HFFc6 (cell line): Measurements from ENCODE around the gene NCKAP5L. TPM values are rescaled to one million over a fixed set of nuclear protein-coding genes. Genes with fewer than 3 reads are reported as not detected.
"Not testable (repeated sequence)": the region's sequence is repeated elsewhere in the genome, so short reads cannot be mapped to it uniquely, and the experiment has no call there.

Experiments
- DNase-seq: peaks from one replicate; pipeline ENCODE4 v3.0.0-alpha.2; 2018
- H3K27ac Mint-ChIP-seq: 2 replicates; pipeline ENCODE4 v1.8.0; 2020; ENCODE audit warnings: mild to moderate bottlenecking, mixed read lengths
- H3K27me3 Mint-ChIP-seq: 2 replicates; pipeline ENCODE4 v1.8.0; 2021; ENCODE audit warnings: mild to moderate bottlenecking, moderate library complexity, mixed read lengths; ENCODE audit not compliant: insufficient read depth
- H3K36me3 Mint-ChIP-seq: 2 replicates; pipeline ENCODE4 v1.8.0; 2021; ENCODE audit warnings: low read depth, mixed read lengths
- H3K4me1 Mint-ChIP-seq: 2 replicates; pipeline ENCODE4 v1.8.0; 2020; ENCODE audit warnings: low read depth, mixed read lengths
- H3K4me3 Mint-ChIP-seq: 2 replicates; pipeline ENCODE4 v1.8.0; 2020; ENCODE audit warnings: mild to moderate bottlenecking, moderate library complexity, mixed read lengths
- H3K9me3 Mint-ChIP-seq: 2 replicates; pipeline ENCODE4 v1.8.0; 2020; ENCODE audit warnings: mild to moderate bottlenecking, mixed read lengths
- total RNA-seq, 6 experiments: library from RNA; stranded (reverse); fragmentation: NEBNext Ultra II Directional; extraction: Animal tissue kit (Norgen Biotek cat#: 25700); gene quantifications; 2 replicates in 1 of 6; 3 replicates in 5 of 6; pipeline ENCODE4 v1.2.3, GENCODE V29; 2021
- TF ChIP-seq, protein P1 (sequence below): fragments of 200-600 bp; sonication (generic); IDR thresholded peaks from 2 replicates; pipeline ENCODE4 v1.5.0; 2021; ENCODE audit warnings: antibody characterized with exemption, mild to moderate bottlenecking

NCKAP5L gene
- total RNA-seq, 6 experiments from 2014 or later = 24.4 to 37.5 (median 25.0) TPM

DNA sequence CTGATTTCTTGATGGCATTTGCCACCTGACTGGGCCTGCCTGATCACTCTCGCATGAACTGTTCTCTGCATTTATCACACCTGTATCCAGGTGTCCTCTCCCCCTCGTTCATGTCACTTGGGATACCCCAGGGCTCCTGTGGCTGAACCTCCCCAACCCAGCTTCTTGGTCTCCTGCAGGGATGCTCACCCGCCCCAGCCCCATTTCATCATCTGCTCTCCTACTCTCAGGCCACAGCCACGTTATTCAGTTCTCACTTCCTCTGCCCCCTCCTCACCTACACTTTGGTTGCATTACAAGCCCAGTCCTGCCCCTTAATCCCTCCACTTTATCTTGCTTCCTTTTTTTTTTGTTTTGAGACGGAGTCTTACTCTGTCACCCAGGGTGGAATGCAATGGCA is 51.4 kb downstream of the NCKAP5L start:
- H3K4me3 Mint-ChIP-seq = no peak overlapping the region
- H3K36me3 Mint-ChIP-seq = no peaks in the 10 kb centered on the region
- H3K27me3 Mint-ChIP-seq = peaks cover 10% of the 10 kb centered on the region
- TF ChIP-seq, protein P1, sequence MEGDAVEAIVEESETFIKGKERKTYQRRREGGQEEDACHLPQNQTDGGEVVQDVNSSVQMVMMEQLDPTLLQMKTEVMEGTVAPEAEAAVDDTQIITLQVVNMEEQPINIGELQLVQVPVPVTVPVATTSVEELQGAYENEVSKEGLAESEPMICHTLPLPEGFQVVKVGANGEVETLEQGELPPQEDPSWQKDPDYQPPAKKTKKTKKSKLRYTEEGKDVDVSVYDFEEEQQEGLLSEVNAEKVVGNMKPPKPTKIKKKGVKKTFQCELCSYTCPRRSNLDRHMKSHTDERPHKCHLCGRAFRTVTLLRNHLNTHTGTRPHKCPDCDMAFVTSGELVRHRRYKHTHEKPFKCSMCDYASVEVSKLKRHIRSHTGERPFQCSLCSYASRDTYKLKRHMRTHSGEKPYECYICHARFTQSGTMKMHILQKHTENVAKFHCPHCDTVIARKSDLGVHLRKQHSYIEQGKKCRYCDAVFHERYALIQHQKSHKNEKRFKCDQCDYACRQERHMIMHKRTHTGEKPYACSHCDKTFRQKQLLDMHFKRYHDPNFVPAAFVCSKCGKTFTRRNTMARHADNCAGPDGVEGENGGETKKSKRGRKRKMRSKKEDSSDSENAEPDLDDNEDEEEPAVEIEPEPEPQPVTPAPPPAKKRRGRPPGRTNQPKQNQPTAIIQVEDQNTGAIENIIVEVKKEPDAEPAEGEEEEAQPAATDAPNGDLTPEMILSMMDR = no peak
- peaks cover 19% of the 10 kb centered on the region for H3K4me1 Mint-ChIP-seq
- no peak for DNase-seq
- H3K9me3 Mint-ChIP-seq = no peaks in the 10 kb centered on the region
- no peak overlapping the region for H3K27ac Mint-ChIP-seq

DNA sequence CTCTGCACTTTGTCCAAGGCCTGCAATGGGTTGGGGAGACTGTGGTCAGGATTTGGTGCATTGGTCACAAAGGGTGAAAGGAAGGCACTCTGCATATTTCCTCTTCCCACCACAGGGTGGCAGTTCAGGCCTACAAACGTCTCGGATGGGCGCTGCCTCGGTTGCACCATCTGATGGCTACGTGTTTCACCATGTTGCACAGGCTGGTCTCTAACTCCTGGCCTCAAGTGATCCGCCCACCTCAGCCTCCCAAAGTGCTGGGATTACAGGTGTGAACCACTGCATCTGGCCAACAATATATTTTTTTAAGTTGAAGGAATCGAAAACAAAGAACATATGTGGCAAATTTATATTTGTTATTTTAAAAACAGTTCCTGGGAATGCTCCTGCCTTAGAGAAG is 51.8 kb downstream of the NCKAP5L start:
- H3K4me3 Mint-ChIP-seq = peak overlapping the region; percentile 49; the same call in 1 of the 2 replicates
- H3K4me1 Mint-ChIP-seq = peaks cover 19% of the 10 kb centered on the region
- DNase-seq = peak; percentile 59
- no peaks in the 10 kb centered on the region for H3K36me3 Mint-ChIP-seq
- H3K27ac Mint-ChIP-seq = no peak overlapping the region
- H3K27me3 Mint-ChIP-seq = peaks cover 10% of the 10 kb centered on the region
- TF ChIP-seq, protein P1 = peak; percentile 91
- no peaks in the 10 kb centered on the region for H3K9me3 Mint-ChIP-seq

DNA sequence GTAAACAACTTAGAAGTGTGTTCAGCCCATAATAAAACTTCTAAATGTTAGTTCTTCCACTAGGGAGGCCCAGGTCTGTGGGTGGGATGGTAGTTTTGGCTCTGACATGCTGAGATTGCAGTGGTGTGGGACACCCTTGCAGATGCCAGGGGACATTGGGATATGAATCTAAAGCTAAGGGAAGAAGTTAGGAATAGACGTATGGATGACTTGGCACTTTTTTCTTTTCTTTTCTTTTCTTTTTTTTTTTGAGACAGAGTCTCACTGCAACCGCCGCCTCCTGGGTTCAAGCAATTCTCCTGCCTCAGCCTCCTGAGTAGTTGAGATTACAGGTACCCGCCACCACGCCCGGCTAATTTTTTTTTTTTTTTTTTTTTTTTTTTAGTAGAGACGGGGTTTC is 55.1 kb downstream of the NCKAP5L start:
- DNase-seq, H3K27ac Mint-ChIP-seq, H3K27me3 Mint-ChIP-seq, H3K36me3 Mint-ChIP-seq, H3K4me3 Mint-ChIP-seq, H3K9me3 Mint-ChIP-seq: not testable (repeated sequence)
- peaks cover 16% of the 10 kb centered on the region for H3K4me1 Mint-ChIP-seq

DNA sequence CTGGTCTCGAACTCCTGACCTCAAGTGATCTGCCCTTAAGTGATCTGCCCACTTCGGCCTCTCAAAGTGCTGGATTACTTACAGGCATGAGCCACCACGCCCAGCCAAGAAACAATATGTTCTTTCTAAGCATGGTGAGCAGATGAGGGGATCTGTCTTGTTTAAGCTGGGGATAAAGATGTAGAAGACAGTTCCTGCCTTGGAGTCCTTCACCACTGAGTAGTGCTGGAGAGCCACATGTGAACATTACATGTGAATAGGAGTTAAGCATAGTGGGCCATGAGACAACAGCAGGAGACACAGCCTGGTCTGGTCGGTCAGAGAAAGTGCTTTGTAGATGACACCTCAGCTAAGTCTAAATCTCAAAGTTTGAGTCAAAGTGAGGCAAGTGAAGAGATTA is 60.9 kb downstream of the NCKAP5L start:
- Mint-ChIP-seq H3K27me3 (peaks cover 3% of the 10 kb centered on the region; the same call in 1 of the 2 replicates), H3K27ac (no peak overlapping the region), H3K4me3 (no peak overlapping the region), H3K36me3 (peaks cover 23% of the 10 kb centered on the region), H3K4me1 (peaks cover 5% of the 10 kb centered on the region), H3K9me3 (no peaks in the 10 kb centered on the region)
- peak; percentile 19 for DNase-seq
- TF ChIP-seq, protein P1 = no peak; the same call in 1 of the 2 replicates

DNA sequence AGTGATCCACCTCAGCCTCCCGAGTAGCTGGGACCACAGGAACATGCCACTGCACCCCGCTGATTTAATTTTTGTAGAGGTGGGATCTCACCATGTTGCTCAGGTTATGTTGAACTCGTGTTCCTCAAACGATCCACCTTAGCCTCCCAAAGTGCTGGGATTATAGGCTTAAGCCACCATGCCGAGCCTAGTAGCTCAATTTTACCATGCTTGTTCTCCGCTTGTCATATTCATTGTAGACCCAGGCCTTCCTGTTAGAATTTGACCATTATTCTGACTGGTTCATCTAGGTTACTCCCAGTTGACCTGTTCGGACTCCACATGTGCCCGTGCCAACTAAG is 62.1 kb downstream of the NCKAP5L start:
- TF ChIP-seq, protein P1 = no peak
- Mint-ChIP-seq H3K27me3 (peaks cover 3% of the 10 kb centered on the region; the same call in 1 of the 2 replicates), H3K4me1 (peaks cover 5% of the 10 kb centered on the region), H3K9me3 (no peaks in the 10 kb centered on the region), H3K27ac (no peak overlapping the region), H3K36me3 (peaks cover 34% of the 10 kb centered on the region), H3K4me3 (no peak overlapping the region)
- DNase-seq = no peak

DNA sequence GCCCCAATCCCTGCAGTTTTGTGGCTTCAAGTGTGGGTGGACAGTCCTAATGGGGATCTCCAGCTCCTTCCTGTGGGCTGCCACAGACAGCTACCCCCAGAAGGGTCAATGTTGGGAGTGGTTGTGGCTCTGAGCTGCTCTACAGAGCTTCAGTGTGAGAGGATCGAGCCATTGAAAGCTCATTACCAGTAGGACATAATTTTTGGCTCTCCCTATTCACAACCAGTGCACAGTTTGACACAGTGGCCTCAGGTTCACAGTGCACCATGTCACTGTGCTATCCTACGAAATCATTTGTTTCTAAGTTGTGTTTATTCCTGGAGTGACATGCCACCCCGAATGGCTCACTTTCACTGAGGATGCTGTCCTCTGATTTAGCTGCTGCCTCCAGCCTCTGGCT is 64.1 kb downstream of the NCKAP5L start:
- Mint-ChIP-seq H3K4me1 (peaks cover 5% of the 10 kb centered on the region), H3K36me3 (peaks cover 35% of the 10 kb centered on the region), H3K4me3 (no peak overlapping the region), H3K27me3 (peaks cover 3% of the 10 kb centered on the region; the same call in 1 of the 2 replicates), H3K9me3 (no peaks in the 10 kb centered on the region), H3K27ac (no peak overlapping the region)
- TF ChIP-seq, protein P1 = no peak
- no peak for DNase-seq
